HG02973 (cell line): ENCODE results near the gene ARHGAP15.

Source experiments
- ATAC-seq: cut with Tn5 transposase; IDR thresholded peaks from one replicate; pipeline ENCODE4 v1.9.1; 2021; ENCODE audit warnings: moderate library complexity; ENCODE audit not compliant: unreplicated experiment

Gene ARHGAP15

DNA sequence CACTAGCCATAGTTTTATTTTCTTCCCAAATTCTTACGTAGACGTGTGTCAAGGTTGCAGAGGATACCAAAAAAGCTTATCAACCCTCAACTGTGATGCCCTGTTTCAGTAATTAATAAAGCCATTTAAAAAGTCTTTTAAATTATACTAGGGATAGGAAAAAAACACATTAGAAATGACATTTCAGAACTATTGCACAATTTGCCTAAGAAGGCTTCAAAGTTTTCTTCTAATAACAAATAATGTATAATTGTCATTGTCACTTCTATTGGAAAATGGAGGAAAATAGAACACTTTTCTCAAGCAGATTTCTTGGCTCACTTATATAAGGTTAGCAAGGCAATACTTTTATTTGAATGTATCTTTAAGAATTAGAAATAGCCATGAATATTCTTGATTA, 253.8 kb downstream of the ARHGAP15 start:
- no peak for ATAC-seq

DNA sequence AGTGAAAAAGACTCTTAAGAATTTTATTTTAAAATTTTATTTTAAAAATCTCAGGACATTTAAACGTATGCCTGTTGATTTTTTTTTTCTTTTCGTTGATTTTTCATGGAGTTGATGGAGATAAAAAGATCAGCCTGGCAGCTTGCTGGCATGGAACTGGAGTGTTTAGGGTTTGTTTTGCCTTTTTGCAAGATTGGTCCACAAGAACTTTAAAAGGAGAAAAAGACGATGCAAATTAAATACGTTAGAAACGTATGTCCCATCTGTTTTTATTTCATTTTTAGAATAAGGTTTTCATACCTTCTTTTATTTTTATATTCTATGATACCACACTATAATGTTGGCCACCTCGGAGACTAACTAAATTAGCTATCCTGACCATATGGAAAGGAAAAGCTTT, 254.9 kb downstream of the ARHGAP15 start:
- no peak for ATAC-seq

DNA sequence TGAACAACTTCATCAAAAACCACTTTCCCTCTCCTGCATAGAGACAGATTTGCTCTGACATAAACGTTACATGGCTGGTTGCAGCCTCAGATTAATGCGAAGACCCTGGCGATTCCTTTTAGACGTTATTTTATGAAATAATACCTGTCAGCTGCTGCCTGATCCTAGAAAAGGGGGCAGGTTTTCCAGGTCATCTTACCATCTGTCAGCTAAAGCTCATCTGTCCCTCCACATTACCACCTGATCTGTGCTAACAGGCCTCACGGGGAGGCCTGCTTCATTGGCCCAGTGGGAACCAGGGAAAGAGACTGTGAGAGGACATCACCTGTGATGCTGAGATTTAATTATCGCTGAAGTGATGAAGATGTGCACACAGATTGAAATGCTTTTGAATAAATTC, 261.0 kb downstream of the ARHGAP15 start:
- ATAC-seq = no peak

DNA sequence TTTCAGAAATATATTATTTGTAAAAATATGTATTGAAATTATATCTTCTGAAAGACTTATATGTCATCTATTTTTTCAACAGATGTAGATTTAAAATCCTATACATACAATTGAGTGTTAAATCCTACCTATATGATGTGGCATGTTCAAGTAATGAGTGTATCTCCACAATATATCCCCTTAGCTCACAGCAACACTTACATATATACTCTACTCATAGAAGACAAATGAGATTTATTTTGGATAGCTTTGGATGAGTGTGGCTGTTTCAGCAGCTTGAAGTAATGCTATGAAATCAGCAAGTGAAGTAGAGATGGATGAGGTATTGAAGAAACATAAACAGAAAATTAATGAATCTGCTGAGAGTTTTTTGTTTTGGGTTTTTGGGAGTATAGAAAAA, 263.1 kb downstream of the ARHGAP15 start:
- ATAC-seq = no peak

DNA sequence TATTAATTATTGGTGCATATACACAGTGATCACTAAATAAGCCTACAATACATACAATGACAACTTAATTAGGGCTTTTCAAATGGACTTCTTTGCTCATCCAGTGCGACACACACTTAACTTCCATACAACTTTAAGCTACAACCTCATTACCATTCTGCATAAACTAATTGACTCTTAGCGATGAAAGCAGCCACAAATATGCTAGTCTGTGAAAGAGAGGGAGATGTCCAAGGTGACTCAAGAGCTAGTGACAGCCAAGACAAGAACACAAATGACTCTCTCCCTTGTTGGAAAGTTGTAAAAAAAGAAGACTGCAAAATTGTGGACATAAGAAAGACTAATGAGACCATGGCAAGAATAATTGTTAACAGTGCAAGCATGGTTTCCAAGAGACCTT, 264.8 kb downstream of the ARHGAP15 start:
- no peak for ATAC-seq

DNA sequence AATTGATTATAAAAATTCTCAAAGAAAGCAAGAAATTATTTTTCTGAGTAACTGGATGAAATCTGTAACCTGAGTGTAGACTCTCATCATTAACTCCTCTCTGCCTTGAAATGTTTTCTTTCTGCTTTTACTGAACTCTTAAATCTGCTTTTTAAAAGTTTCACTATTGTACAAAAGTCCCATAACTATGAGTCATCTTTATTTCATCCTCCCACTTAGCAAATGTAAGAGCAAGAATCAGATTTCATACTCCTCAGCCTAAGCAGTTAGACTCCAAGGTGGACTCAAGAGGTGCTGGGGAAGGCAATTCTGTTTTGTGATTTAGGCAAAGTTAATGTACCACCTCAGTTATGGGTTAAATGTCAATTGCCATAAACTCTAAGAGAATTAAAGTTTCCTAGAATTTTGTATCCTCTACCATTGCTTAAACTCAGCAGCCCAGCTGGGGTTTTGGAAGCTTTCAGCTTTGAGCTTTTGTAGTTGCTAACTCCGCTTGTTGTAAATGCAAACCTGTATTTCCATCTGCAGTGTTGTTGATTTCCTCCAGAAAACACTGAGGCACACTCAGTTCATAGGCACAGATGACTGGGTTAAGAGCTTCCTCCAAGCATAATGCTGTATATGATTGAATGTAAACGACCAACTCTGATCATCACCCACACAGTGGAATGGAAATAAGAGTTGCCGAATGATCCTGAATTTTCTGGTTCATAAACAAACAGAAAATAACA, 268.8 kb downstream of the ARHGAP15 start:
- peak; percentile 81 for ATAC-seq

DNA sequence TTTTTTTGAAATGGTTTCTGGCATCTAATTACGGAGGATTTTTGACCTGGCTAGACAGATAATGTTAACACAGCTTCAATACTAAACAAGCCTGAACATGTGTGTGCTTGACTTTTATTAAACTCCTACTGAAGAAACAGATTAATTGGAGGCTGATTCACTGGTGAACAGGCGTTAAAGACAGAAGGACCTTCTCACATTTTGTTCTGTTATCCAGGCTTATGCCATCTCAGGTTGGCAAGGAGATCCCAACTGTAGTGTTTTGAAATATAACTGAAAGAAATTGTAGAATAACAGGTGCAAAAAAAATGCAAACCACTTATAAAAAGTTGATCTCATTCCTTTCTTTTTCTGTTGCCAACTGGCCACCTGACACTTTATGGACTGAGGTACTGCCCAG, 269.6 kb downstream of the ARHGAP15 start:
- no peak for ATAC-seq

DNA sequence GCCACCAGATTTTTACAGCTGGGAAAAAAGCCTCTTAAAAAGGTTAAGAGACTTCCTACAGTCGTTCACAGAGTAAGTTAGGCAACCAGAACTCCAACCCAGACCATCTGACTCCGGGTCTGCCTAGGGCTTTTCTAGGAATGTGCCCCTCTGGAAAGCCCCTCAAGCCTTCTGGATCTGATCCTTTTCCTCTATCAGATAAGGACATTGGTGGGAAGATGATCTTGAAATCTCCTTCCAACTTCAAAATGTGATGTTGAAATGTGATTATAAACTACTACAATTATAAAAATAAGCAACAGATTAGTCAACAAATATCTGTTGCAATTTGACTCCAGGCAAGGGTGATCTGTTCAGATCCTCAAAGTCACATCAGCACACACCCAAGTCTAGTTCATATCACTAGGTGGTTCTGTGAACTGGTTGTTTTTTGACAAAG, 270.4 kb downstream of the ARHGAP15 start:
- no peak for ATAC-seq

DNA sequence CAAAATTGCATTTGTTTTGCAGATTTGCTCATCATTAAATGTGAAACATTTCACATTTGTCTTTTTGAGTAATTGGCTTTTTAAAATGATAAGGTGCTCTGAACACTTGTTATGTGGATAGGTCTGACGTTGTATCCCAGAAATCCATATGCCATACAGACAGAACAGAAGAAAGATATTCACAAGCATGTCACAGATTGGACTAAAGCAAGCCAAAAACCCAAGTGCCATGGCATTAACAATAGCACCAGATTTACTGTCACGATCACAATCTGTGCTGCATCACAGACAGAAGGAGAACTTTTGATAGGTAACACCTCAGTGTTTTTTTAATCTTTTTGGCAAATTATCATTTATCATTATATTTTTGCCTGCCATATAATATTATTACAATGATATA, 272.6 kb downstream of the ARHGAP15 start:
- ATAC-seq = no peak

DNA sequence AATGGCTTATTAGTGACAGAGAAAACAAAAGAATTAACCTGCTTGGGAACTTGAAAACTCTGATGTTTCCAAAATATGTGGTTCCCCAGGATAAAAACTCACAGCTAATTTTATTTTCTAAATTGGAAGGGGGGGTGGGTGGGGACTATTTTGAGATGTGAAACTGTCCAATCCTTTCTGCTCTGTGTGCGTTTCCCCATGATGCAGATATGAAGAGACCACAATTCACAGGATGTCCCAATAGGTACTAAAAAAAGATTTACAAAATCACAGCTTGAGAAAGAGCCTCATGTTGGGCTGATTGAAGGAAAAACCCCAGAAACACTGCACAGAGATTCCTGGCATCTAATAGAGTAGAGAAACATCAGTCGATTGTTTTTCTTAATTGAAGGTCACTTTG, 273.2 kb downstream of the ARHGAP15 start:
- no peak for ATAC-seq

DNA sequence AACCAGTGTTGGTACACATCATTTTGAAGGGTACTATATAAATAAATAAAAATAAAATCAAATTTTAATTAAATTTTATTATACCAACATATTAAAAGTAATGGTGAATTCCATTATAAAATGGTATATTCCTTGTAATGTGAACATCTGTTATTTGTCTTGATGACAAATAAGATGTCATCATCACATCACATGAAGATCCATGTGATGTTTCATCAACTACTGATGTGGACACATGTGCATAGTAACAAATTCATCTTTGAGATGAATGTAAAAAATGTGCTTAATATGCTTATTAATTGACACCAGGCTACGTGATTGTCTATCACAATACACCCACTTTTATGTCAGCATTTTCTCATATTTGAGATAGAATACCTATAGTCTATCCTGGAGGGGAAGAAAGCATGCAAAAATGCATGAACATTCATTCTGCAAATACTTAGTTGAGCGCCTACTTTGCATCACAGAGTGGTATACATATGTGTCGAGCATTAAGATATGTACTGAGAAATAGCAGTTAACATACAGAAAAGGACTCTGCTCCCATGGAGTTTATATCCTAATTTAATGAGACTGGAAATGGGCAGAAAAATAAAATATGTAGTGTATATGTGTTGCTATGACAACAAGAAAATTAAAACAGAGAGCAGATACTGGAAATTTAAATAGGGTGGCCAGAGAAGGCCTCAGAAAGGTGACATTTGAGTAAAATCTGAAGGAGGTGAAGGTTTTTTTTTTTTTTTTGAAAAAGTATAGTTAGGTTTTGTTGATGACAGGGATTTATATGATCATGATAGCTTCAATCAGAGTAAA, 281.1 kb downstream of the ARHGAP15 start:
- ATAC-seq = no peak

DNA sequence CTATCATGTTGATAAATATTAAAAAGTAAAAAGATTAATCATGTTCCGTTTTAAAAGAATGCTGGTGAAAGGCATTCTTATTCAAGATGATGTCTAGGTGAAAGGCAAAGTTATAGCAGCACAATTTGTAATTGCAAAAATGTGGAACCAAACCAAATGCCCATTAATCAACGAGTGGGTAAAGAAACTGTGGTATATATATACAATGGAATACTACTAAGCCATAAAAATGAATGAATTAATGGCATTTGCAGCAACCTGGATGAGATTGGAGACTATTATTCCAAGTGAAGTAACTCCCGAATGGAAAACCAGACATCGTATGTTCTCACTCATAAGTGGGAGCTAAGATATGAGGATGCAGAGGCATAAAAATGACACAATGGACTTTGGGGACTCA, 286.4 kb downstream of the ARHGAP15 start:
- no peak for ATAC-seq

DNA sequence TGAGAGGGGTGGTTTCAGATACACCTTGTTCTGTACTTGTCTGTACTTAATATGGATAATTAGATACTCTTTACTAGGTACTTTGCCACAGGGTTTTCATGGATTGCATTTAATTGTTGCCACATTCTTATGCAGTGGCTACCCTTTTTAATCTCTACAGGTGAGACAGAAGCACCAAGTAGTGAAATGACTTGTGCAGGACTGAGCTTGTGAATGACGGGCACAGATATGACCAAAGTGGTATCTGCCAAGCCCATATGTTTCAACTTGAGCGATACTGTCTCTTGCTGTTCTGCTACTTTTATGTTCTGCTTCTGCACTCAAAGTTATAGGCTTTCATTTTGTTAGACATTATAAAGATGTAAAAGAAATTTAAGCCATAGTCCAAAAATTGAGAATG, 288.2 kb downstream of the ARHGAP15 start:
- no peak for ATAC-seq

DNA sequence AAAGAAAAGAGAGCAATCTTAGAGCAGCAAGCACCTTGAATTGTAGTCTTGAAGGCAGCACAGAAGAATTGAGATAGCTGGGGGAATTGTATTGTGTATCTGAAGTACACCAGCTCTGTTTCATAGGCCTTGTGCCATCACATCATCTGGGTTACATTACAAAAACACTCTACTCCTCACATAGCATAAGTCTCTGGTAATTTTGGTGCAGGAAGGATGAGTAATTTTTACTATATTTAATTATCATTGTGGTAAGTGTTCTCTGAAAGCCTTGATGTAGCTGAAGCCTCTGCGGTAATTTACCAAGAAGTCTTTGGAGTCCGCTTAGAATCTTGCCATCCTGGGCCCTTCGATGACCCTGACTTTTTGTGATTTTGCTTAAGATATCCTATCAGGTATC, 291.1 kb downstream of the ARHGAP15 start:
- ATAC-seq = no peak

DNA sequence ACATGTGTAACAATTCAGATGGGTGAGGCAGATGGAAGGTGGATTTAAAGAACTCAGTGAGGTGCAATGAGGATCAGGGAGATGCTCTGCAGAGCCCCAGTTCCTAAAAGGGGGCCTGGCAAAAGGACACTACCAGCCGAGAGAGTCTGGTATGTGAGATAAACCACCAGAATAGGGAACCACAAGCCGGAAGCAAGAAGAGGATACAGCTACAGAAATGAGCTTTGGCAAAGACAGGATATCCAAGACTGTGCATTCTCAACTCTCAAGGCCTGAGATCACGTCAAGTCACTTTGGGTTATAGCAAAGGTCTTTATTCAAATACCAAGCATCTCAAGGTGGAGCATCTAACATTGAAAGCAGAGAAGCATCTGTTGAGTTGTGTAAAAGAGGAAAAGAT, 293.5 kb downstream of the ARHGAP15 start:
- ATAC-seq = peak; percentile 96

DNA sequence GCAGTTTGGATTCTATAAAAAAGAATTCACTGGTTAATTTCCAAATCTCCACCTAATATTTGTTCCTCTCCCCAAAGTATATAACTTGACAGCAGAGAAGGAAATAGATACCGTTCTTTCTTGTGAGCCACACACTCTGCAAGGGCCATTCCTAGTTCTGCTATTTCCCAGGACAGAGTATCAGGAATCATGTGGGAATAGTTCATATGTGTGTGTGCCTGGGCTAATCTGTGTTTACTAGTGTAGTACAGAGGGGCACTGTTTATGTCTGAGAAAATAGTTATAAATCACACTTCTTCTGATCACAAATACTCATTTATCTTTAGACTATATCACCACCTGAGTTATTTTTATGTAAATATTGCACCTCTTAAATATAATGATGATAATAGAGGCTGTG, 296.7 kb downstream of the ARHGAP15 start:
- no peak for ATAC-seq

DNA sequence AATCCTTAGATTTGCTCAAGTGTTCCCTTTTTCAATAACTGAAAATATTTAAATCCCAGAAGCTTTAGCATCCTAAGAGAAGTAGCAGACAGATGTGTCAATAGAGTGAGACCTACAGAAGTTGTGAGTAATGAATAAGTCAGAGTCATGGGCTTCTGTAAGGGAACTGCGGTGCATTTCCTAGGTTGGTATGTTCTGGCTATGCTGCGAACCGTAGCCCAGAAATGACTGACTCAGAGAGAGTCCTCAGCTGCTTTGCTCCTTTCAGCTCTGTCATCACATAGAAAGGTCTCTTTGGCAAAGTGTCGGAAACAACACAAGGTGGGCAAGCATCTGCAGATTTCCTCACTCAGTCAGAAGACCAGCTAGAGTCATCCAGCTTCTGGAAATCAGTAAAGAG, 297.1 kb downstream of the ARHGAP15 start:
- ATAC-seq = no peak

DNA sequence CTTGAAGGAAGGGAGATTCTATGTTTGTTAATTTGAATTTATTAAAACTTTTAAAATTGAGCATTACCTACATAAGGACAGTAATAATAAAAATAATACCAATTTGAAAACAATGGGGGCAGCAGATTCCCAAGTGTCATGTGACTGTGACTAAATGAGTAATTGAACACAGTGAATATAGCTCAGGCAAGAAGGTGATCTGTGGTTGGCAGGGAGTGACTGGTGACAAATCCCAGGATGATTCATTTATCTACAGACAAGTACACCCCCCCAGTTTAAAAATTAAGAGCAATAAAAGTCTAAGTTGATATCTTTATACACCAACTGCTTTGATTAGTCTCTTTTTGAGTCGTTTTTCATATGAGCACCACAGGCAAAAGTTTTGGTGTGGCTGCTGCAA, 299.5 kb downstream of the ARHGAP15 start:
- ATAC-seq = no peak

DNA sequence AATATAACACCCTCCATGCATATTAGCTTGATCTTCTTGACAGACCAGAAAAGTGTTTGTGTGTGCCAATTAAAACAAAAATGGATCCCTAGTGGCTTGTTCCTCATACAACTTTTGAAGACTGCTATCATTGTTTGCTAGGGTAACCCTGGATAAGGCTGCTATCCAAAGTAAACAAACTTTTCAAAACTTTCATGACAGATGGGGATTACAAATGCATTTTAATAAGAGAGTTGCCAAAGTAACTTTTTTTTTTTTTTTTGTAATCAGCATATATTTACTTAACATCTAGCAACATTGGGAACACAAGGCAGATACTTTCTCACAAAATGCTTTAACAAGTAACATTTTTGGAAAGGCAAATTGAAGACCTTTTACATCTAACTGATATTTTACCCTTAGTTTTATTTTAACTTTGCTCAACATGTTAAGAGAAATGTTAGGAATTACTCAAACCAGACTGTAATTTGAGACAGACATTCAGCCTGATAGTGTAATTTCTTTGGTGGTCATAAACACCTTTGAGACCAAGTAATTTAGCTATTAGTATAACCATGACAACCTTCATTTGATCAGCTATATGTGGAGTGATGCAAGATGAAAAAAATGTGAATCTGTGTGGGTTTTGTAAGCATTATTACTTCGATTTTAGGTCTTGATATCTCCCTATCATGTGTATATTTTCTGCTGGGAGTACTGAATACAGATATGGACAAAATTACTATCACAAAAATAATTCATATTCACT, 300.9 kb downstream of the ARHGAP15 start:
- no peak for ATAC-seq

DNA sequence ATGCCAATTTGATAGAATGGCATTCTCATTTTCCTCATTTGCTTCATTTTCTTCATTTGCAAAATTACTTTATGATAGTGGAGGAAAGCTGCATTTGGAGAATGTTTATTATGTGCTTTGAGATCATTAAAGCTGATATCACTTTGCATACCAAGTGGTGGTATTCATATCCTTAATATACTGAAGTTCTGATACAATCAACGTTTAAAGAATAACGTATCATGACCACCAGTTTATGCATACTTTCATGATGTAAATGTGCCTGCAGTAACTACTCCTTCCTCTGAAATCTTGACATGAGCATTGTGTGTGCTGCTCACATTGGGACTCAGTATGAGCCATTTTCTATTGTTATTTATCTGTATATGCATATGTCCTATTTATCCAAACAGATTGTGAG, 302.1 kb downstream of the ARHGAP15 start:
- ATAC-seq = no peak

DNA sequence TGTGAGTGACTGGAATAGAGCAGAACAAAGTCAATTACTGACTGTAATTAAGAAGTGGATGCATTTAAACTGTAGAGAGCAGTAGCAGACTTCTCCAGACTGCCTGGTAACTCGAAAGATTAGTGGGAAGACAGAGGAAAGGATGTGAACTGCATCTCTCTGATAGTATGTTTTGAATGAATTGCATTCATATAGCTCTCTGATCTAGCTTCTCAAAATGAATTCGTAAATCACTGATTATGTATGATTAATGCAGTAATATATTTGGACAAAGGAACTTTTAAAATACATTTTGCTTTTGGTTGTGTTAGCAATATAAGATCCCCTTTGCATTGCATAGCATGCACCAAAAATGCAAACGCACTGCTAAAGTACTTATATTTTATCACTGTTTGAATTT, 304.0 kb downstream of the ARHGAP15 start:
- no peak for ATAC-seq

DNA sequence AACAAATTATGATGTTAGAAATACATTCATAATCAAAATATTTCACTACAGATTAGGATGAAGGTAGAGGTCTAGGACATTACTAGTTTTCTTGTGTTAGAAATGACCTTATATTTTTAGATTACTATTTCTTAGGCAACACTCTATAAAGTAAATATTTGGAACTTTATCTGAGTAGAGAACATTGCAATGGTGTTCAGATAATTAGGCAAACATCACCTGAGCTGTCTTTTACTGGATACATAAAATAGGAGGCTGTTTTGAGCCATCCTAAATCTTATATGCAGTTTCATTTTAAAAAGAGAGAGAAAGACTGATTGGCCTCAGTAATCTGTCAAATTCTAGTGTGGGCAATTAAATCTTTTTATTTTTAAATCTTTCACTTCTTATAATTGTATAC, 304.6 kb downstream of the ARHGAP15 start:
- no peak for ATAC-seq
